Progenitor cell of endocrine pancreas (in vitro differentiated cells): ENCODE results near the gene RHBDD2. TPM values are rescaled to one million over a fixed set of nuclear protein-coding genes. Genes with fewer than 3 reads are reported as not detected.
"Not testable (repeated sequence)": the region's sequence is repeated elsewhere in the genome, so short reads cannot be mapped to it uniquely, and the experiment has no call there.

ENCODE experiments used
- DNase-seq: peaks from one replicate; pipeline ENCODE4 v3.0.0; 2021; ENCODE audit warnings: low spot score; ENCODE audit not compliant: unreplicated experiment
- H3K27ac Mint-ChIP-seq: 2 replicates; pipeline ENCODE4 v1.8.0; 2021; ENCODE audit warnings: mild to moderate bottlenecking, moderate library complexity, mixed read lengths
- H3K27me3 Mint-ChIP-seq: 2 replicates; pipeline ENCODE4 v1.8.0; 2021; ENCODE audit warnings: mixed read lengths
- H3K36me3 Mint-ChIP-seq: 2 replicates; pipeline ENCODE4 v1.8.0; 2022; ENCODE audit warnings: mixed read lengths; ENCODE audit not compliant: insufficient read depth
- H3K4me1 Mint-ChIP-seq: 2 replicates; pipeline ENCODE4 v1.8.0; 2021; ENCODE audit warnings: low read depth, mixed read lengths
- H3K4me3 Mint-ChIP-seq: 2 replicates; pipeline ENCODE4 v1.8.0; 2021; ENCODE audit warnings: low read depth, mild to moderate bottlenecking, moderate library complexity, mixed read lengths
- H3K9me3 Mint-ChIP-seq: 2 replicates; pipeline ENCODE4 v1.8.0; 2021; ENCODE audit warnings: low read depth, mixed read lengths
- total RNA-seq: library from RNA; stranded (reverse); gene quantifications from 2 replicates; pipeline ENCODE4 v1.2.1, GENCODE V29; 2021
- TF ChIP-seq, protein P1 (sequence below): fragments of 200-600 bp; sonication (generic); IDR thresholded peaks from one replicate; pipeline ENCODE4 v1.5.0; 2021; ENCODE audit warnings: antibody characterized with exemption, mild to moderate bottlenecking; ENCODE audit not compliant: unreplicated experiment

Gene RHBDD2
- total RNA-seq, 1 donor from 2014 or later = 62.9 TPM

- Mint-ChIP-seq H3K9me3 (no peaks in the 10 kb centered on the region), H3K27me3 (no peaks in the 10 kb centered on the region), H3K36me3 (no peaks in the 10 kb centered on the region), H3K27ac (no peak overlapping the region), H3K4me1 (no peaks in the 10 kb centered on the region), H3K4me3 (no peak overlapping the region)
- TF ChIP-seq, protein P1, sequence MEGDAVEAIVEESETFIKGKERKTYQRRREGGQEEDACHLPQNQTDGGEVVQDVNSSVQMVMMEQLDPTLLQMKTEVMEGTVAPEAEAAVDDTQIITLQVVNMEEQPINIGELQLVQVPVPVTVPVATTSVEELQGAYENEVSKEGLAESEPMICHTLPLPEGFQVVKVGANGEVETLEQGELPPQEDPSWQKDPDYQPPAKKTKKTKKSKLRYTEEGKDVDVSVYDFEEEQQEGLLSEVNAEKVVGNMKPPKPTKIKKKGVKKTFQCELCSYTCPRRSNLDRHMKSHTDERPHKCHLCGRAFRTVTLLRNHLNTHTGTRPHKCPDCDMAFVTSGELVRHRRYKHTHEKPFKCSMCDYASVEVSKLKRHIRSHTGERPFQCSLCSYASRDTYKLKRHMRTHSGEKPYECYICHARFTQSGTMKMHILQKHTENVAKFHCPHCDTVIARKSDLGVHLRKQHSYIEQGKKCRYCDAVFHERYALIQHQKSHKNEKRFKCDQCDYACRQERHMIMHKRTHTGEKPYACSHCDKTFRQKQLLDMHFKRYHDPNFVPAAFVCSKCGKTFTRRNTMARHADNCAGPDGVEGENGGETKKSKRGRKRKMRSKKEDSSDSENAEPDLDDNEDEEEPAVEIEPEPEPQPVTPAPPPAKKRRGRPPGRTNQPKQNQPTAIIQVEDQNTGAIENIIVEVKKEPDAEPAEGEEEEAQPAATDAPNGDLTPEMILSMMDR = no peak
- no peak for DNase-seq
Observed at GRCh38 chr7:75840029-75840428, 38.8 kb upstream of the RHBDD2 start.

- TF ChIP-seq, protein P1 = no peak
- Mint-ChIP-seq H3K27me3 (peaks cover 3% of the 10 kb centered on the region), H3K4me3 (no peak overlapping the region), H3K4me1 (no peaks in the 10 kb centered on the region), H3K27ac (no peak overlapping the region), H3K9me3 (no peaks in the 10 kb centered on the region), H3K36me3 (no peaks in the 10 kb centered on the region)
- no peak for DNase-seq
Observed at GRCh38 chr7:75842836-75843446, 35.9 kb upstream of the RHBDD2 start.

- TF ChIP-seq, protein P1 = no peak
- Mint-ChIP-seq H3K4me1 (no peaks in the 10 kb centered on the region), H3K4me3 (no peak overlapping the region), H3K36me3 (no peaks in the 10 kb centered on the region), H3K27ac (no peak overlapping the region), H3K27me3 (peaks cover 3% of the 10 kb centered on the region), H3K9me3 (no peaks in the 10 kb centered on the region)
- no peak for DNase-seq
Observed at GRCh38 chr7:75843613-75844116, 35.2 kb upstream of the RHBDD2 start.

DNA sequence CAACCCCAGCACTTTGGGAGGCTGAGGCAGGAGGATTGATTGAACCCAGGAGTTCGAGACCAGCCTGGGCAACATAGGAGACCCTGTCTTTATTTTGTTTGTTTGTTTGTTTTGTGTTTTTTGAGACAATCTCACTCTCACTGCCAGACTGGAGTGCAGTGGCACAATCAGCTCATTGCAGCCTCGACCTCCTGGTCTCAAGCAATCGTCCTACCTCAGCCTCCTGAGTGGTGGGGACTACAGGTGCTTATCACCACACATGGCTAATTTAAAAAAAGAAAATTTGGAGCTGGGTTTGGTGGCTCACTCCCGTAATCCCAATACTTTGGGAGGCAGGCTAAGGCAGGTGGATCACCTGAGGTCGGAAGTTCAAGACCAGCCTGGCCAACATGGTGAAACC, 34.7 kb upstream of the RHBDD2 start:
- H3K27me3 Mint-ChIP-seq = peaks cover 3% of the 10 kb centered on the region
- H3K36me3 Mint-ChIP-seq = no peaks in the 10 kb centered on the region
- DNase-seq = no peak
- H3K4me3 Mint-ChIP-seq = no peak overlapping the region
- TF ChIP-seq, protein P1 = no peak
- no peaks in the 10 kb centered on the region for H3K9me3 Mint-ChIP-seq
- H3K27ac Mint-ChIP-seq = no peak overlapping the region
- H3K4me1 Mint-ChIP-seq = no peaks in the 10 kb centered on the region

- H3K36me3 Mint-ChIP-seq, DNase-seq, H3K4me3 Mint-ChIP-seq, H3K27ac Mint-ChIP-seq, H3K4me1 Mint-ChIP-seq, H3K9me3 Mint-ChIP-seq, H3K27me3 Mint-ChIP-seq: not testable (repeated sequence)
Observed at GRCh38 chr7:75845132-75845531, 33.7 kb upstream of the RHBDD2 start.

- Mint-ChIP-seq H3K27me3 (peaks cover 7% of the 10 kb centered on the region), H3K36me3 (no peaks in the 10 kb centered on the region), H3K4me1 (no peaks in the 10 kb centered on the region), H3K27ac (no peak overlapping the region), H3K4me3 (no peak overlapping the region), H3K9me3 (no peaks in the 10 kb centered on the region)
- no peak for DNase-seq
- TF ChIP-seq, protein P1 = no peak
Observed at GRCh38 chr7:75847707-75848106, 31.1 kb upstream of the RHBDD2 start.
